Astrocyte (in vitro differentiated cells and primary cell): Measurements from ENCODE around the gene DPP4.

Experiments used
- CTCF ChIP-seq: IDR thresholded peaks from 2 replicates; pipeline ENCODE4 v1.5.1; 2011; ENCODE audit warnings: low read depth, mild to moderate bottlenecking, inconsistent platforms, low read length, moderate library complexity; ENCODE audit not compliant: insufficient read depth
- EZH2 ChIP-seq: IDR thresholded peaks from 2 replicates; pipeline ENCODE4 v1.6.1; 2012; ENCODE audit warnings: mild to moderate bottlenecking, low read length, inconsistent platforms; ENCODE audit not compliant: insufficient read depth

- TF ChIP-seq CTCF (no peak), EZH2 (no peak)
Measured at GRCh38 chr2:162079514-162079913, 5.5 kb upstream of the DPP4 start.
